Neural progenitor cell (in vitro differentiated cells): ENCODE measurements around the gene CETN1. TPM values are rescaled to one million over a fixed set of nuclear protein-coding genes. Genes with fewer than 3 reads are reported as not detected.
A peak's percentile ranks its signal among the peaks of the same experiment; 100 is the strongest.

Experiments used
- DNase-seq: peaks from one replicate; pipeline ENCODE4 v3.0.0-alpha.2; 2016; ENCODE audit warnings: low spot score
- H2AFZ ChIP-seq: fragments of 200-600 bp; sonication (generic); replicated peaks from 2 replicates; pipeline ENCODE4 v1.6.1; 2016; ENCODE audit warnings: antibody characterized with exemption
- H3F3A ChIP-seq: fragments of 200-600 bp; sonication (generic); 2 replicates; pipeline ENCODE4 v1.6.1; 2016; ENCODE audit warnings: antibody characterized with exemption, low read depth
- H3K27ac ChIP-seq: fragments of 200-600 bp; sonication (generic); 2 replicates; pipeline ENCODE4 v1.5.1; 2016; ENCODE audit warnings: mild to moderate bottlenecking
- H3K27me3 ChIP-seq: fragments of 200-600 bp; sonication (generic); 2 replicates; pipeline ENCODE4 v1.6.1; 2016; ENCODE audit warnings: mild to moderate bottlenecking, moderate library complexity
- H3K36me3 ChIP-seq: fragments of 200-600 bp; sonication (generic); 2 replicates; pipeline ENCODE4 v1.5.1; 2016
- H3K4me1 ChIP-seq: fragments of 200-600 bp; sonication (generic); 2 replicates; pipeline ENCODE4 v1.6.1; 2016; ENCODE audit warnings: mixed run types
- H3K4me2 ChIP-seq: fragments of 200-600 bp; sonication (generic); 2 replicates; pipeline ENCODE4 v1.6.1; 2016
- H3K4me3 ChIP-seq: fragments of 200-600 bp; sonication (generic); 2 replicates; pipeline ENCODE4 v1.5.1; 2016
- H3K79me2 ChIP-seq: fragments of 200-600 bp; sonication (generic); 2 replicates; pipeline ENCODE4 v1.6.1; 2016; ENCODE audit warnings: low read depth
- H3K9ac ChIP-seq: fragments of 200-600 bp; sonication (generic); 2 replicates; pipeline ENCODE4 v1.6.1; 2016
- H3K9me3 ChIP-seq: fragments of 200-600 bp; sonication (generic); 2 replicates; pipeline ENCODE4 v1.5.1; 2016; ENCODE audit warnings: low read depth
- H4K20me1 ChIP-seq: fragments of 200-600 bp; sonication (generic); 2 replicates; pipeline ENCODE4 v1.6.1; 2016; ENCODE audit warnings: low read depth
- H3K27ac Mint-ChIP-seq: 3 replicates; pipeline ENCODE4 v1.8.0; 2021; ENCODE audit warnings: mixed read lengths
- H3K27me3 Mint-ChIP-seq: 2 replicates; pipeline ENCODE4 v1.8.0; 2022; ENCODE audit warnings: low read depth, mild to moderate bottlenecking, inconsistent platforms, moderate library complexity, mixed read lengths; ENCODE audit not compliant: insufficient read depth
- H3K36me3 Mint-ChIP-seq: 3 replicates; pipeline ENCODE4 v1.8.0; 2021; ENCODE audit warnings: mixed read lengths
- H3K4me1 Mint-ChIP-seq: 3 replicates; pipeline ENCODE4 v1.8.0; 2021; ENCODE audit warnings: mixed read lengths
- H3K4me3 Mint-ChIP-seq: 3 replicates; pipeline ENCODE4 v1.8.0; 2021; ENCODE audit warnings: mild to moderate bottlenecking, moderate library complexity, mixed read lengths
- H3K9me3 Mint-ChIP-seq: 3 replicates; pipeline ENCODE4 v1.8.0; 2020; ENCODE audit warnings: mixed read lengths
- CTCF ChIP-seq: fragments of 200-600 bp; sonication (generic); IDR thresholded peaks from 2 replicates; pipeline ENCODE4 v1.5.1; 2017; ENCODE audit warnings: antibody characterized with exemption, mild to moderate bottlenecking
- EZH2 ChIP-seq: fragments of 200-600 bp; sonication (generic); IDR thresholded peaks from 2 replicates; pipeline ENCODE4 v1.6.1; 2017; ENCODE audit warnings: antibody characterized with exemption, mild to moderate bottlenecking, moderate library complexity
- EZH2phosphoT487 ChIP-seq: fragments of 200-600 bp; sonication (generic); IDR thresholded peaks from 2 replicates; pipeline ENCODE4 v1.6.1; 2017; ENCODE audit warnings: antibody characterized with exemption
- total RNA-seq: library from RNA; depleted of rRNA; stranded (reverse); fragments of >200 nt; gene quantifications from 2 replicates; pipeline ENCODE4 v1.2.3, GENCODE V29; 2015; ENCODE audit warnings: low replicate concordance

Gene CETN1
- total RNA-seq, 1 donor from 2014 or later: not detected

GRCh38 chr18:570697-571096 is 9.5 kb upstream of the CETN1 start:
- H3K4me3 Mint-ChIP-seq: no peak overlapping the region
- no peak overlapping the region for H3K9ac ChIP-seq
- no peak for TF ChIP-seq CTCF
- no peak for TF ChIP-seq EZH2phosphoT487
- TF ChIP-seq EZH2: no peak

GRCh38 chr18:572091-572830 is 7.9 kb upstream of the CETN1 start:
- TF ChIP-seq EZH2 (no peak), EZH2phosphoT487 (no peak), CTCF (no peak)
- Histone ChIP-seq H2AFZ (no peak overlapping the region), H3K27ac (peak overlapping the region; percentile 4), H3K27me3 (no peaks in the 10 kb centered on the region), H3K4me2 (peak overlapping the region; percentile 37), H4K20me1 (no peaks in the 10 kb centered on the region), H3F3A (peaks cover 36% of the 10 kb centered on the region), H3K36me3 (no peaks in the 10 kb centered on the region), H3K9me3 (no peaks in the 10 kb centered on the region), H3K4me1 (peaks cover 40% of the 10 kb centered on the region), H3K4me3 (no peak overlapping the region), H3K79me2 (no peaks in the 10 kb centered on the region), H3K9ac (no peak overlapping the region)
- DNase-seq: no peak
- Mint-ChIP-seq H3K4me3 (peak overlapping the region; percentile 28), H3K27ac (peak overlapping the region; percentile 92), H3K27me3 (no peaks in the 10 kb centered on the region), H3K4me1 (peaks cover 61% of the 10 kb centered on the region), H3K36me3 (no peaks in the 10 kb centered on the region), H3K9me3 (no peaks in the 10 kb centered on the region)

More at GRCh38 chr18:570697-571096, 9.5 kb upstream of the CETN1 start:
- Mint-ChIP-seq H3K4me1 (peaks cover 63% of the 10 kb centered on the region), H3K27me3 (no peaks in the 10 kb centered on the region), H3K9me3 (no peaks in the 10 kb centered on the region), H3K27ac (peak overlapping the region; percentile 29), H3K36me3 (no peaks in the 10 kb centered on the region)
- H2AFZ ChIP-seq: no peak overlapping the region
- peaks cover 32% of the 10 kb centered on the region for H3F3A ChIP-seq
- no peaks in the 10 kb centered on the region for H4K20me1 ChIP-seq
- no peaks in the 10 kb centered on the region for H3K36me3 ChIP-seq
- no peak overlapping the region for H3K4me3 ChIP-seq
- no peaks in the 10 kb centered on the region for H3K79me2 ChIP-seq
- no peak overlapping the region for H3K4me2 ChIP-seq
- no peaks in the 10 kb centered on the region for H3K9me3 ChIP-seq
- peaks cover 38% of the 10 kb centered on the region for H3K4me1 ChIP-seq
- no peak for DNase-seq
- no peak overlapping the region for H3K27ac ChIP-seq
- no peaks in the 10 kb centered on the region for H3K27me3 ChIP-seq

GRCh38 chr18:572831-573289 is 7.3 kb upstream of the CETN1 start:
- H3K4me3 Mint-ChIP-seq: no peak overlapping the region
- peak overlapping the region; percentile 4 for H3K27ac ChIP-seq
- H4K20me1 ChIP-seq: no peaks in the 10 kb centered on the region
- H3K36me3 ChIP-seq: no peaks in the 10 kb centered on the region
- H3F3A ChIP-seq: peaks cover 36% of the 10 kb centered on the region
- TF ChIP-seq EZH2phosphoT487 (no peak), EZH2 (no peak), CTCF (no peak)
- H3K9me3 Mint-ChIP-seq: no peaks in the 10 kb centered on the region
- H3K4me2 ChIP-seq: peak overlapping the region; percentile 37
- no peaks in the 10 kb centered on the region for H3K9me3 ChIP-seq
- H3K4me3 ChIP-seq: no peak overlapping the region
- no peak overlapping the region for H3K9ac ChIP-seq
- H3K27ac Mint-ChIP-seq: peak overlapping the region; percentile 92
- no peaks in the 10 kb centered on the region for H3K27me3 Mint-ChIP-seq
- no peak for DNase-seq
- H3K79me2 ChIP-seq: no peaks in the 10 kb centered on the region
- no peak overlapping the region for H2AFZ ChIP-seq
- H3K27me3 ChIP-seq: no peaks in the 10 kb centered on the region
- H3K4me1 Mint-ChIP-seq: peaks cover 64% of the 10 kb centered on the region
- peaks cover 40% of the 10 kb centered on the region for H3K4me1 ChIP-seq
- H3K36me3 Mint-ChIP-seq: no peaks in the 10 kb centered on the region
